ENCODE results near the gene ARHGAP40.

GRCh38 chr20:38671701-38672292 lies 70.2 kb downstream of the ARHGAP40 start:
- TF ChIP-seq CTCF (IDR thresholded peaks at IDR 0.05) = no peak
- no peak for TF ChIP-seq EP300 (IDR thresholded peaks at IDR 0.05)
- TF ChIP-seq POLR2A (IDR thresholded peaks at IDR 0.05) = no peak

Data from tibial nerve (tissue), 4 donors.